ENCODE data around the gene LTB4R2.
"Not testable (repeated sequence)": the region's sequence is repeated elsewhere in the genome, so short reads cannot be mapped to it uniquely, and the experiment has no call there.

The LTB4R2 gene

GRCh38 chr14:24340606-24341005 is 30.7 kb downstream of the LTB4R2 start:
- no peak for DNase-seq

- DNase-seq: no peak
These were observed 32.9 kb downstream of the LTB4R2 start for GRCh38 chr14:24342889-24343288.

GRCh38 chr14:24343795-24344660 is 34.1 kb downstream of the LTB4R2 start:
- no peak for DNase-seq

DNA sequence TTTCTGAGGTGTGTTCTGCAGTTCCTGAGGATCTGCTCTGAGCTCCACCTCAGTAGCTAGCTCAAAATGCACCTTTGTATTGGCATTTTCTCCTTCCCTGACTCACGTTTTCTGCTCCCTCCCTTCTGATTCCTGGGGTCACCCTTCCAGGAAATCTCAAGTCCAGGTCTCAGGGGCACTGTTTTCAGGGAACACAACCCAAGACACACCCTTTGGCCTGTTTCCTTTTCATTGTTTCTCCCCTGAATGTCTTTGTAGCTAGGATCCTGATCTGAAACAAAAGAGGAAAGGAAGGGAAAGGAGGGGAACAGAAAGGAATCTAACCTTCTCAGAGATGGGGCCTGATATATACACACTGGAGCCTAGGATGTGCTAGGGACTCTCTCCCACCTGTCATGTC is 37.2 kb downstream of the LTB4R2 start:
- DNase-seq: no peak

- DNase-seq: no peak
These were observed 38.2 kb downstream of the LTB4R2 start for GRCh38 chr14:24348186-24348585.

GRCh38 chr14:24349742-24350141 is 39.8 kb downstream of the LTB4R2 start:
- DNase-seq: no peak

GRCh38 chr14:24351517-24351916 is 41.6 kb downstream of the LTB4R2 start:
- DNase-seq: peak; percentile 65

GRCh38 chr14:24353559-24354481 is 43.9 kb downstream of the LTB4R2 start:
- no peak for DNase-seq

- not testable (repeated sequence) for DNase-seq
These were observed 44.5 kb downstream of the LTB4R2 start for GRCh38 chr14:24354482-24354825.

DNA sequence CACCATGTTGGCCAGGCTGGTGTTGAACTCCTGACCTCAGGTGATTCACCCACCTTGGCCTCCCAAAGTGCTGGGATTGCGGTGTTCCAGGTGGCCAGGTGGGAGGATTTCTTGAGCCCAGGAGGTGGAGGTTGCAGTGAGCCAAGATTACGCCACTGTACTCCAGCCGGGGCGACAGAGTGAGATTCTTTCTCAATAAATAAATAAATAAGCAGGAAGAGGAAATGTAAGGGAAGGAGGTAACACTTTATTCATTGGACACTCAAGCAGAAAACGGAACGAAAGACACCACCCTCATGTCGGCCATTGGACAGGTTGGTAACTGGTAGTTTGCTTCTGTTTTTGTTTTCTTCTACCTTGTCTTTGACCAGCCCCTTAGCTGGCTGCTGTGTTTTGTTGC is 45.1 kb downstream of the LTB4R2 start:
- no peak for DNase-seq

- no peak for DNase-seq
These were observed 46.3 kb downstream of the LTB4R2 start for GRCh38 chr14:24356208-24356607.

DNA sequence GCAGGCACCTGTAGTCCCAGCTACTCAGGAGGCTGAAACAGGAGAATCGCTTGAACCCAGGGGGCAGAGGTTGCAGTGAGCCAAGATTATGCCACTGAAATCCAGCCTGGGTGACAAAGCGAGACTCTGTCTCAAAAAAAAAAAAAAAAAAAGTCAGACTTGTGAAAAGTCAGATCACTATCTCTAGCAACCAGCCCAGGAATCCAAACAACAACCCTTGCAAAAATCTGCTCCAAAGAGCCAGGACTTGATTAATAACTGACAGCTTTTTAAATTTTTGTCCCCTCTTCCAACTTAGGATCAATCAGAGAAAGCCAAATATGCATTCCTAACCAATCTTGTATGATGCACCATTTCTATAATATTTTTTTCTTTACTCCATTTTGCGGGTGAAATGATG is 50.3 kb downstream of the LTB4R2 start:
- DNase-seq: no peak

DNA sequence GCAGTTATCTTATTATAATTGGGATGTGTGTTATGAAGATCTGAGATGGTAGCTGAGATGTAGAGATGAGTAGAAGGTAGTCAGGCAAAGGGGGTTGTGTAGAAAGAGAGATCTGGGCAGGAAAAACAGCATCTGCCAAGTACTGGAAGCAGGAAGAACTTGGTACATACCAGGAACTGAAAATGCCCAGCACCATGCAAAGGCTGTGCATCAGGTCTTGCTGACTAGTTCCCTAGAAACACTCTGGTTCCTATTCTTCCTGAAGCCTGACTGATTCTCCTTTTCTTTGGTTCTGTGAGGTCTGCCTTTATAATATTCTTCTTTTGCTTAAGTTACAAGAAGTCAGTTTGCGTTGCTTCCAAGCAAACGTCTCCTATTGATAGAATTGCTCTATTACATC is 51.4 kb downstream of the LTB4R2 start:
- DNase-seq: no peak
